ENCODE measurements around the gene PSAT1. TPM values are rescaled to one million over a fixed set of nuclear protein-coding genes. Genes with fewer than 3 reads are reported as not detected.

The PSAT1 gene
- total RNA-seq, 1 donor from 2014 or later: 0.83 TPM

DNA sequence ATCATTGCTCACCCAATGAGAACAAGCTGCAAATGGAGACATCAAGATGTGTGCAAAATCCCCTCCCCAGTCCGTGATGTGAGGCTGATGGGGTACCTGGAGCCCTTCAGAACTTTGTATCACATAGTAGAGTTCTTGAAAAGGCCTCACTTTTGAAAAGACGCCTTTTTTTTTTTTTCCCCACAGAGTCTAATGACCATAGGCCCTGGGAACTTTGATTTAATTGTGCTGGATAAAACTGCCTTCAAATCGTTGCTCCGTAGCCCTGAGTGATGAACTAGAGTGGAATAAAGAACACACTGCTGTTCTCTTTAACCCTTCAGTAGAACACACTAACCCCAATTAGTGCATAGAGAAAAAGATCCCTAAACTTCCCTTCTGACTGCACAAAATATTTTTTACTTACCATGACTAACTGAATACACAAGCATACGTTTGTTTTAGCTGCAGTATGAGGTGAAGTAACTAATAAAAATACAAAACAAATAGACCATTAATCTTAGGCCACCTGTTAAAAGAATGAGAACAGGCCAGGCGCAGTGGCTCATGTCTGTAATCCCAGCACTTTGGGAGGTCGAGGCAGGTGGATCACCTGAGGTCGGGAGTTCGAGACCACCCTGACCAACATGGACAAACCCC lies 15.1 kb downstream of the PSAT1 start:
- DNase-seq (no peak), ATAC-seq (ENCODE audit: poor library complexity) (no peak)
- intact Hi-C loops (cut with DNase I): no loop called here

DNA sequence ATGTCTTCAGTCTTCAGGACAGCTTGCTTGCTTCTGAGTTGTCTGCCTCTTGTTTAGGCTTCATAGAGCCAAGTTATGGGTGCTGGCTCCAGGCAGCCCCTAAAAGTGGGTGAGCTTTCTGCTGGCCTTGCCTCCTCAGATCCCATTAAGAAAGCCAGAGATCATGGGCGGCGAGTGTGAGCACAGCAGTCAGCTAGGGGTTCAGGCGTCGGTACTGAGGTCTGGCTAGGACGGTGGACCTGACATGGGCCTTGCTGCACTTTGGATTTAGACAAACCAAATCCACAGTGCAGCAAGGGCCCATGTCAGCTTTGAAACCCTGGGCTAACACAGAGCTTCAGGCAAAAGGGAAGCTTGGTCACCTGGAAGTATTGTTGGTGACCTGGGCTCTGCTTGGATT lies 17.6 kb downstream of the PSAT1 start:
- no peak for ATAC-seq (ENCODE audit: poor library complexity)
- intact Hi-C loops (cut with DNase I): no loop called here
- no peak for DNase-seq

DNA sequence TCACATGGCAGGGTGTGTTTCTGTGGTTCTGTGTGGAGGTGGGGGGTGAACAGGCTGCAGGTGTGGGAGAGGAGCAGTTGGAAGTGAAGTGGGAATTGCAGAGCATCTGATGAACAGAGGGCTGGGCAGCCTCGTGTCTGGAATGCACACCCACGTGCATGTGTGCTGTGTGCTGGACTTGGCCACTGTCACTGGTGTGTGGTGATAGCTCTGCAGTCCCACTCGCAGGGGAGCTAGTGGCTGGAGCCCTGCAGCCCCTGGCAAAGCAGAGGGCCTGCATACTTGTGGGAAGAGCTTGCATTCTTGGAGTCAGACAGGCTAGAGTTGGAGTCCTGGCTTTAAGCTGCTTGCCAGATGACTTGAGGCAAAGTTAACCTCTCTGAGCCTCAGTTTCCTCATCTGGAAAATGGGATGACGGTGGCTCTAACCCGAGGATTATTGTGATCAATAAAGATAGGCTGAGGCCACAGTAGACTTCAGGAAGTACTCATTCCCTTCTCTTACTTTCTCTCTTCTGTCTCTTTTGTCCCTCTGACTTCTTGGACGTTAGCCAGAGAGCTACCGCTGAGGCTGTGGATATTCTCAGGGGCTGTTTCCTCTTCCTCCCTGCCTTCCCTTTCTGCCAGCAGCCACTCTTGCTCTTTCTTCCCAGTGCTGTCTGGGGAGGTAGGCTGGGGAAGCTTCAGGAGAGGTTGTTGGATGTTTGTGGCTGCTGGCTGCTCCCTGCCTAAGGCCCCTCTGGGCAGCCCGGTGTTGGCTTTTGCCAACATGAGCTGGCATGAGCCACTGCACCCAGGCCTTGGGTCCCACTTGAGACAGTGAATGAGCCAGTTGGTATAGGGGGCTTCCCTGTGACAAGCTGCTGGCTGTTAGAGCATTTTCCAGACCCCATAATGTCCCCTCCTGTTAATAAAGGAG lies 18.3 kb downstream of the PSAT1 start:
- intact Hi-C loops (cut with DNase I): no loop called here
- DNase-seq (no peak), ATAC-seq (ENCODE audit: poor library complexity) (no peak)

DNA sequence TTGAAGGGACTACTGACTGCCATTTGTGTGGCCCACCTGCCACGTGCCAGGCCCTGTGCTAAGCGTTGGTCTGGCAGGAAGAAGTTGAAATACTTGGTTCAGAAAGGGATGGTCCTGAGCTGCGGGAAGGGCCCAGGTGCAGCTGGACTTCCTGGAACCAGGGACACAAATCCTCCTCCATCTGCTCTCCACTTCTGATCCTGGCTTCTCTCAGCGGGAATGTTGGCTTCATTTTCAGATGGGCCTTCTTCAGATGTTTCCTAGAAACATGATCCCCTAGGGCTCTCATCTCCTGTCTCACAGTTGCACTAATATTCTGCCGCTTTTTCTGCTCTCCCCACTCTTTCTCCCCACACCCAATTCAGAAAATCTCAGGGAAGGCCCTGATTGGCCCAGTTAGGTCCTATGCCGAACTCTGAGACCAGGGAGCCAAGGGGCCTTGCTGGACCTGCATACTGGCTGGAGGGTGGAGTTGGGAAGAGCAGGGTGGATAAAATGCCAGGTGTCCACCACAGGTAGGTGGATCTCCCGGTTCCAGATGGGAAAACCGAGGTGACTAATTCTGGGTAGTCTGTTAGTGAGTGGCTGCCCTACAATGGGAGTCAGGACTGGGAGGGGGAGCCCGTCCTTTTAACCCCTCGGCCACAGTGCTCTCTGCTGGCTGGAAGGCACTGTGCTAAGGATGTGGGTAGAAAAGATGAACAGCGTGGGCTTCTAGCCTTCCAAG lies 19.4 kb downstream of the PSAT1 start:
- intact Hi-C loops (cut with DNase I): no loop called here
- DNase-seq (no peak), ATAC-seq (ENCODE audit: poor library complexity) (no peak)

DNA sequence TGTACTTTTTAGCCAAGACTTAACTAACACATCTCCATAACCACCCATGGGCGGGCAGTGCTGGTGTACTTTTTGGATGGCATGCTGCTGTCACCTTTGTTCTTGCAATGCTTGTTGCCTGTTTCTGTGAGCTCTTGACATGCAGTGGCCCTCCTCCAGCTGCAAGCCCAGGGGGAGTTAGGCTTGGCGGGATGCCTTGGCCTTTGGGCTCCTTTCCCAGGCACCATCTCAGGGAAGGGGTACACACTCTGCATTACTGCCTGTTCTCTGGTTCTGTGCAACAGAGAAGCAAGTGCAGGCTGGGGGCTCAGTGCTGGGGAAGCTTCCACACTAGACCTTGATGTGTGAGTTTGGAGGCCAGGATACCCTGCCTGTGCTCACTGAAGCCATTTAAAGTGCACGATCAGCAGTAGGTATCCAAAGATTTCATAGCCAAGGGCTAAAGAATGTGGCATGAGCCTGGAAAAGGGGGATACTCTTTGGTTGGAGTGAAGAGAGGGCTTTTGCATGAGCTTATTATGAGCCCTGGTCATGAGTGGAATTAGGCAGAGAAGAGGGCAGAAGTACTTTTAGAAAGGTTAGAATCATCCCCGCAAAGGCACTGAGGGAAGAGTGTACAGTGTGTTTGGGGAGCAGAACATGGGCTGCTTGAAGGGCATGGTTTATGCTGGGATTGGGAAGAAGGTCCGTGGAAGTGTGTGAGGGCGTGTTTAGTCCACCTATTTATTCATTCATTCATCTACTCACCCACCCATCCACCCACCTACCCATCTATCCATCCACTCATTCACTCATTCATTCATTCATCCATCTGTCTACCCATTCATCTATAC lies 22.5 kb downstream of the PSAT1 start:
- intact Hi-C loops (cut with DNase I): no loop called here
- ATAC-seq (ENCODE audit: poor library complexity) (peak; percentile 29), DNase-seq (no peak)

DNA sequence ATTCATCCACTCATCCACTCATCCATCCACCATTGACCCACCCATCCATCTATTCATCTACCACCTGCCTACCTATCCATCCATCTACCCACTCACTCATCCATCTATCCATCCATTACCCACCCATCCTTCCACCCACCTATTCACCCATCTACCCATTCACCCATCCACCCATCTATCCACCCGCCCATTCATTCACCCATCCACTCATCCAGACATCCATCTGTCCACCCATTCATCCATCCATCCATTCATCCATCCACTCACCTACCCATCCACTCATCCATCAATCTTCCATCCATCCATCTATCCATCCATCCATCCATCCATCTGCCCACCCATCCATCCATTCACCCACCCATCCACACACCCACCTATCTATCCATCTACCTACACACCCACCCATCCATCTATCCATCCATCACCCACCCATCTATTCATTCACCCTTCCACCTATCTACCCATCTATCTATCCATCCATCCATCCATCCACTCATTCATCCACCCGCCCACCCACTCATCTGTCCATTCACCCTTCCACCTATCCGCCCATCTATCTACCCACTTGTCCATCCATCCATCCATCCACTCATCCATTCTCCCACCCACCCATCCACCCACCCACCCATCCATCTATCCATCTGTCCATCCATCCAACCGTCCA lies 23.2 kb downstream of the PSAT1 start:
- no peak for DNase-seq
- intact Hi-C loops (cut with DNase I): no loop called here
- no peak for ATAC-seq (ENCODE audit: poor library complexity)

DNA sequence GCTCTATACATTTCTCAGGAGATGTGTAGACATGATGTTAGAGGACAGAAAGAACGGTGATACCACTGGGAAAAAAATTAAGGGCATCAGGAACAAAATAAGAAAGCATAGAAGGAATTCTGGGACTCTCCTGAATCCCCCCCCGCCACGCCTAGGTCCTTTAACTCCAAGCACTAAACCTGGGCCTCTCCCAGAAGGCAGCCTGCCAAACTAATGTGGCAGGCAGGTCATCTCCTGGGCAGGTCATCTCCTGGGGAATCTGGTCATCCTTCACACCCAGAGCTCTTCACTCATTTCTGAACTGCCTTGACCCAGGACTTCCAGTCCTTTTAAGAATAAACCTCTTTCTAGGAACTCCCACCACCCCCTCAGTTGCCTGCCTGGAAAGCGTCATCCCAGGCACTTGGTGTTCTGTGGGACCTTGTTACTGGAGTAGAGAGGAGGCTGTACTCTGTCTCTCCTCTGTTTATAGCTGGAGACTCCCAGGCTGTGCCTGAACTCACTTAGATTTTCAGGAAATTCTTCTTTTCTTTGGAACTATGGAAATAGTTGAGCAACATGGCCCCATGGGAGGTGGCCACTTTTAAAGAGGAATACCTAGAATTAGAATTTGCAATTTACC lies 24.1 kb downstream of the PSAT1 start:
- intact Hi-C loops (cut with DNase I): no loop called here
- DNase-seq: no peak
- peak; percentile 56 for ATAC-seq (ENCODE audit: poor library complexity)

DNA sequence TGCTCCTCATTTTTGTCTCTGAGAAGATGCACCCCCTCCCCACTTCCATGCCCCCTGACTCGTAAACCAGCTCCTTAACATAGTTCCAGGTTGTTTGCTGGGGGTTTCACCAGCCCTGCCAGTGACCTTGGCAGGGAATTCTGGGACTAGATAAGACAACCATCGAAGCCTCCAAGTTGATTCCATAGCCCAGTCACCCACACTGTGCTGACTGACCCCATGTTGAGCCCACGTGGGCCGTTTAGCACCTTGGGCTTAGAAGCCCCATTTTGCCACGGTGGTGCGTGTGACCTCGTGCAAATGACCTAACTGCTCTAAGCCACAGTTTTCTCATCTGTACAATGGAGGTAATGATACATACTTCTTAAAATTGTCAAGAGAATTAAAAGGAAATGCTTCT lies 24.6 kb downstream of the PSAT1 start:
- intact Hi-C loops (cut with DNase I): no loop called here
- ATAC-seq (ENCODE audit: poor library complexity): no peak
- DNase-seq: no peak

DNA sequence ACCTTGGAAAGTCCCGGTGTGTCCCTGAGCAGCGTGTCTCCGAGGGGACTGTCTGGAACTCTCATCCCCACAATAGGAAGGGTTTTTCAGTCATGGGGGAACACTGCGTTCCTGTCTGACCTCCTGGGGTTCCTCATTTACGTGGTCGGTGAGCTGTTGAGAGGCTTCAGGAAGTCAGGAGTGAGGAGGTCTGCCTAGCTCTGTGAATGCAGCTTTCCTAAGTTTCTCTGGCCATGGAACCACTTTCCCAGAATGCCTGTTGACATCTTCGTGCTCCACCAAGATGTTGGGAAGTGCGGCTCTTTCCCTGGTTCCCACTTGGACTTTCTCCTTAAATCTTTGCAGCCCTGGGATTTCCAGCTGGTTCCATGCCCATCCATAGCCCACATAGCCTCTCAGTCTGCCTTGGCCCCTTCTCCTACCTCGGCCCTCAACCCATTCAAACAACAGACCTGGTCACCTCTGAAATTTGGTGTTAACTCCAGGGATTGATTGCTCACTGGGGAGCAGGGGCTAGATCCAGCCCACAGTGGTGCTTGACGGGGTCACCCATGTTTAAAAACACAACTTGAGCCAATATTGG lies 27.2 kb downstream of the PSAT1 start:
- intact Hi-C loops (cut with DNase I): no loop called here
- DNase-seq (no peak), ATAC-seq (ENCODE audit: poor library complexity) (no peak)

DNA sequence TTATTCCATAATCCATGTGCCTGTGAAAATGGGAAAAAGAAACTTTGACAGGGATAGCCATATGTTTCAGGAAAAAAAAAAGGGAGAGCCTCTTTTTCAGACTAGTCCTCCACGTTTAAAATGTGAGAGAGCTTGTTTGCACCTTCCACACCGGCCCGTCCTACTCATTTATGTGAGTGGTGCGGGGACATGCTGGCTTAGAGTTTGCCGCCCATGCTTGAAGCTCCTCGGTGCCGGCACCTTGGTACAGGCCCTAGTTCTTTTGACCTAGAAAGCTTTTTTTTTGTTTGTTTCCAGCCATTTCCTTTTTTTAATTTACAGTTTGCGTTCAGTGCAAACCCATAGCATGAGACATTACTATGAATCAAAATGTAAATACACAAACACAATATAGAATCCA lies 27.8 kb downstream of the PSAT1 start:
- DNase-seq (no peak), ATAC-seq (ENCODE audit: poor library complexity) (no peak)
- intact Hi-C loops (cut with DNase I): no loop called here

DNA sequence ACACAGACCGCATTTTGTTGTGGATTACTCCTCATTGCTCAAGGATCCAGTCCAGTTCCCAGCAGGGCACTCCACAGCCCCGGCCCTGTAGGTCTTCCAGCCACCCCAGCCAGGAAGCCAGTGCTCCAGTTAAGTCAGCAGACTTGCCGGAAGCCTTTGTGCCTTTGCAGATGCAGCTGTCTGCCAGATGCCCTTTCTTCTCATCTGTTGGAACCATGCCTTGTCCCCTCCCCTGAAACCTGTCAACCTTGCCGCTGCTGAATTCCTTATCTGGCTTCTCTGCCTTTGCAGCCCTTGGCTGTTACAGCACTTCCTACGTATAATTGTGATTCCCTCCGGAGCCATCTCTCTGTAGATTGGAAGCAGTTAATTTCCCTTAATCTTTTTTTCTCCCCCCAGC lies 28.4 kb downstream of the PSAT1 start:
- ATAC-seq (ENCODE audit: poor library complexity): peak; percentile 61
- intact Hi-C loops (cut with DNase I): no loop called here
- no peak for DNase-seq

DNA sequence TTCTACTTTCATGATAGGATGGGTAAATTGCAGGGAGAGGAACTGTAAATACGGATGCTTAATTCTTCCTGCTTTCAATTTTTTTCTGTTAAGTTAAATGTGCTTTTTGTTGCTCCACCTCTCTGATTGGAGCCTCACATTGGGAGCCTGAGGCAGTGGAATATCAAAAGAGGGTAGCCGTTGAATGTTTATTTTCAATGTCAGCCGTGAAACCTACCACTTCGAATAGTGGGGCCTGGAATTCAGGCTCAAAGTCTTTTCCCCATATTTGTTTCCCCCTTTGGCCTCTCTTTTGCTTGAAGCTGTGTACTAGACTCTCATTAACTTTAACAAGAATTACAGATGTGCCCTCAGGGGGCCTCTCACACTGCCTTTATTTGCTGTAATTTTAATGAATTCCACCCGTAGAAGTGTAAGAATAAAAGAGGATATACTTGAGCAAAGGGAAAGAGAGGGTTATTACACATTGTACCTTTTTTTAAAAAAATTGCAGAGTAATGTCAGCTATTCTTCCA lies 29.0 kb downstream of the PSAT1 start:
- DNase-seq (no peak), ATAC-seq (ENCODE audit: poor library complexity) (no peak)

DNA sequence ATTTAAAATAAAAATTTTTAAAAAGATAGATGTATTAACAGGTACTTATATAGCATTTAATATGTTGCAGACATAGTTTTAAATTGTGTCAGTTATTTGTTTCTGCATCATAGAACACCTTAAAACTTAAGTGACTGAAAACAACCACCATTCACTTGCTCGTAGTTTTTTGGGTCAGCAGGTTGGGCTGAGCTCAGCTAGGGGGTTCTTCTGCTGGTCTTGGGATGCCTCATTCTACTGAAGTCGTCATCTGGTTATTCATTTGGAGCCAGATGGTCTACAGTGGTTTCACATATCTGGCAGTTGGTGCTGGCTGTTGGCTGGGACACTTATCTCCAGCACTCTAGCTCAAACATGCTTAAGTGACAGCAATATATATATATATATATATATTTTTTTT lies 29.6 kb downstream of the PSAT1 start:
- intact Hi-C loops (cut with DNase I): no loop called here

More for the DNA sequence above, 29.0 kb downstream of the PSAT1 start:
- intact Hi-C loops (cut with DNase I): no loop called here

DNA sequence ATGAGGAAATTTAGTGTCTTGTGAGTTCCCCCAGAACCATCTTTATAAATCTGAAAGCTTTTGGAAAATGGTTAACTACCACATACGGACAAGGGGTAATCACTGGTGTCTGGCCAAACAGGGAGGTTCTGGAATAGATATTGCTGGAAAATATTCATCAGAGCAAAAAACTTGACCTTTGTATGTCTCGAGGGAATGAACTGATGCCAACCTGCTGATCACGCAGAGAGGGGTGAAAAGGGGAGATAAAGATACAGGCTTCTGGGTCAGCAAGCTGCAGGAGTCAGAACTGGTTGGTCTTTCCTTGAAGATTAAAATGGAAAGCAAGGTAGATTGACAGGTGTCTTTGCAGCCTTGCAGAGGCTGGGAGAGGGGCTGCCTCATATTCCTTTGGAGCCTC lies 35.5 kb downstream of the PSAT1 start:
- intact Hi-C loops (cut with DNase I): no loop called here
- DNase-seq (no peak), ATAC-seq (ENCODE audit: poor library complexity) (no peak)

More for the DNA sequence above, 29.6 kb downstream of the PSAT1 start:
- no peak for ATAC-seq (ENCODE audit: poor library complexity)
- DNase-seq: no peak

DNA sequence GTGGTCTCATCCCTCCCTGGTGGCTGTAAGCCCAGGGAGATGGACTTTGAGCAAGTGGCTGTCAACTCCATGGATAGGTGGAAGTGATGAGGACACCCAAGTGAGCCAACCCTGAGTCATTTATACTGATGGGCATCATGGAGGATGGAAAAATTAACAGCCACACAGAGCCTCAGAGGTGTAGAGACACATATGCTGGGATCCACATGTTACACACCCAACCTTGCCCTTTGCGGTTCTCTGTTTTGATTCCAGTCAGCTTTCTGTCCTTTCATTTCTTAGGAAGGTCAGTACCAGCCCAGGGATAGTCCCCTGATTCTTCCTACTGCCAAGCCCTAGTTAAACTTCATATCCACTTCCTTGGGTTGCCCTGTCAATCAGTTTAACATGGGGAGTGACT lies 51.9 kb downstream of the PSAT1 start:
- intact Hi-C loops (cut with DNase I): no loop called here
- no peak for ATAC-seq (ENCODE audit: poor library complexity)
- no peak for DNase-seq

DNA sequence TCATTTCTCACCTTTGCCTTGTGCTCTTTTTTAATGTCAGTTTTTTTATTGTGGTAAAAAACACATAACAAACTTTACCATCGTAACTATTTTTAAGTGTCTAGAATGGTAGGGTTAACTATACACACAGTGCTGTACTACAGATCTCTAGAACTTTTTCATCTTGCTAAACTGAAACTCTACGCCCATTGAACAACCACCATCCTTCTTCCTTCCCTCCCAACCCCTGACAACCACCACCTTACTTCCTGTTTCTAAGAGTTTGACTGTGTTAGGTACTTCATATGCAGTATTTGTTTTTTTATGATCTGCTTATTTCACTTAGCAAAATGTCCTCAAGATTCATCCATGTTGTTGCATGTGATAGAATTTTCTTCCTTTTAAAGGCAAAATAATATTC lies 54.9 kb downstream of the PSAT1 start:
- no peak for ATAC-seq (ENCODE audit: poor library complexity)
- intact Hi-C loops (cut with DNase I): no loop called here
- DNase-seq: no peak

DNA sequence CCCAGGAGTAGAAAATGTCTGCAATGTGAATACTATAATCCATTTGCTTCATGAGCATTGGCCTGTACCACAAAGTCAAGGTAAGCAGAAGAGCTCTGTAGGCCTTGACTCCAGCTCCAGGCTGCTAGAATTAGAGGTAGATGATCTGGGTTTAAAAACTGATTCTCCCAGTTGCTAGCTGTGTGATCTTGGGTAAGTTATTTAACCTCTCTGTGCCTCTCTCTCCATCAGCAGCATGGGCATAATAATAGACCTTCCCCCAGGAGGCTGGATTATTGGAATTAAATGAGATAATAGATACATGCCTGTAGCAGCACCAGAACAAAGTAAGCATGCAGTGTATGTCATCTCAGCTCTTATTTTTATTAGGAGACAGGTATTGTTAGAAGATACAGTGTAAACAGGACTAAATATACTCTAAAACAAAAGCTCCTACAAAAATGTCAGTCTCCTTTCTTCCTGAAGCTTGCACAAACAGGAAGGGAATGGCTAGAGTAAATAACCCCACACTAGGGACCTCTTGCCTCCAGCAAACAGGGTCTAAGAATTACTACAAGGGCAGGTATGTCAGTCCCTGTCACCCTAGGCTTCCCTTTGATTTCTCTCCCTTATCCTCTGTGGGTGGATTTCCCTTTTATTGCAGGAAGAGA lies 57.5 kb downstream of the PSAT1 start:
- intact Hi-C loops (cut with DNase I): no loop called here
- ATAC-seq (ENCODE audit: poor library complexity) (no peak), DNase-seq (no peak)

Data from Right ventricle myocardium superior (tissue), 1 donor.